GM12878 (cell line): Measurements from ENCODE around the gene CDC42EP3. TPM values are rescaled to one million over a fixed set of nuclear protein-coding genes. Genes with fewer than 3 reads are reported as not detected.

Experiments
- ATAC-seq: fragments of 200-7000 bp; cut with Tn5 transposase; 3 replicates; pipeline ENCODE4 v1.9.1; 2020; ENCODE audit warnings: mild to moderate bottlenecking, moderate library complexity
- BruUV-seq: library from RNA; stranded (reverse); fragments of 400-500 nt; replicated peaks from 2 replicates; lab custom pipeline; 2021; lab: Mats Ljungman, UMichigan
- CTCF ChIA-PET: fragments of 300-600 bp; sonication (Branson Sonifier 250); formaldehyde crosslinking; extraction: SDS; loops from one replicate; lab custom pipeline; 2021; ENCODE audit warnings: inconsistent platforms; lab: Yijun Ruan, JAX
- POLR2A ChIA-PET: fragments of 350-600 bp; formaldehyde crosslinking; extraction: SDS; loops from one replicate; lab custom pipeline; 2021; ENCODE audit warnings: inconsistent platforms; lab: Charles Lee
- RAD21 ChIA-PET: fragments of 300-600 bp; sonication (Branson Sonifier 250); formaldehyde crosslinking; loops from one replicate; lab custom pipeline; 2023; ENCODE audit warnings: antibody characterized with exemption; ENCODE audit not compliant: unreplicated experiment; lab: Charles Lee
- SMC1A ChIA-PET: fragments of 300-600 bp; sonication (Branson Sonifier 250); formaldehyde crosslinking; loops from one replicate; lab custom pipeline; 2023; ENCODE audit not compliant: unreplicated experiment, uncharacterized antibody; lab: Charles Lee
- DNase-seq: peaks from one replicate; pipeline ENCODE4 v3.0.0-alpha.2; 2011; ENCODE audit warnings: low read depth, low spot score
- FAIRE-seq: peaks from 3 replicates; lab custom pipeline; 2011; peaks lifted over from hg19 to GRCh38; lab: Jason Lieb, UNC
- H2AFZ ChIP-seq: 2 replicates; pipeline ENCODE4 v1.6.0; 2011; ENCODE audit warnings: low read depth, low read length, control low read depth; ENCODE audit not compliant: control insufficient read depth
- H3K27ac ChIP-seq: 2 replicates; pipeline ENCODE4 v1.5.1; 2011; ENCODE audit warnings: control low read depth; ENCODE audit not compliant: control insufficient read depth, insufficient read depth
- H3K27me3 ChIP-seq, 2 experiments: replicated peaks in 1 of 2; 2 replicates each; pipeline versions ENCODE4 v1.6.0 to v1.6.1; 2011; ENCODE audit warnings: low read length in 1 of 2; ENCODE audit not compliant: control insufficient read depth in 2 of 2, insufficient read depth in 2 of 2
- H3K36me3 ChIP-seq, 2 experiments: 2 replicates each; pipeline ENCODE4 v1.5.1; 2011; ENCODE audit warnings: low read length in 1 of 2; ENCODE audit not compliant: control insufficient read depth in 2 of 2, insufficient read depth in 2 of 2
- H3K4me1 ChIP-seq: 2 replicates; pipeline ENCODE4 v1.6.1; 2011; ENCODE audit warnings: mild to moderate bottlenecking, low read length, moderate library complexity, mixed read lengths; ENCODE audit not compliant: control insufficient read depth, insufficient read depth
- H3K4me2 ChIP-seq: 2 replicates; pipeline ENCODE4 v1.6.0; 2011; ENCODE audit warnings: control low read depth; ENCODE audit not compliant: control insufficient read depth, insufficient read depth
- H3K4me3 ChIP-seq: fragments of 200-600 bp; sonication (generic); 2 replicates; pipeline ENCODE4 v1.5.1; 2016
- H3K79me2 ChIP-seq: 2 replicates; pipeline ENCODE4 v1.6.0; 2011; ENCODE audit warnings: low read length; ENCODE audit not compliant: control insufficient read depth, insufficient read depth
- H3K9ac ChIP-seq: 2 replicates; pipeline ENCODE4 v1.8.0; 2011; ENCODE audit warnings: low read length, control low read depth, mixed read lengths; ENCODE audit not compliant: control insufficient read depth, insufficient read depth
- H3K9me3 ChIP-seq: replicated peaks from 3 replicates; pipeline ENCODE4 v1.5.1; 2011; ENCODE audit warnings: mild to moderate bottlenecking, low read length; ENCODE audit not compliant: control insufficient read depth, insufficient read depth
- H4K20me1 ChIP-seq: 2 replicates; pipeline ENCODE4 v1.6.0; 2011; ENCODE audit not compliant: control insufficient read depth, insufficient read depth
- ATF7 ChIP-seq: fragments of 450-650 bp; IDR thresholded peaks from 2 replicates; pipeline ENCODE4 v1.6.1; 2016; ENCODE audit warnings: low read depth, mild to moderate bottlenecking
- BACH1 ChIP-seq: fragments of 450-650 bp; IDR thresholded peaks from 2 replicates; pipeline ENCODE4 v1.6.1; 2017; ENCODE audit warnings: mild to moderate bottlenecking, borderline replicate concordance
- CBX3 ChIP-seq: fragments of 200-600 bp; sonication (generic); IDR thresholded peaks from 2 replicates; pipeline ENCODE4 v1.6.1; 2016; ENCODE audit warnings: low read depth, borderline replicate concordance
- CREM ChIP-seq: IDR thresholded peaks from 2 replicates; pipeline ENCODE4 v1.6.1; 2014; ENCODE audit warnings: antibody characterized with exemption, low read depth
- EED ChIP-seq: sonication (generic); IDR thresholded peaks from 2 replicates; pipeline ENCODE4 v1.6.1; 2016; ENCODE audit warnings: antibody characterized with exemption, low read depth
- EZH2 ChIP-seq: IDR thresholded peaks from 2 replicates; pipeline ENCODE4 v1.6.1; 2012; ENCODE audit warnings: low read depth, mild to moderate bottlenecking, control low read depth, inconsistent platforms, low read length, borderline replicate concordance; ENCODE audit not compliant: control insufficient read depth
- HDGF ChIP-seq: fragments of 450-650 bp; IDR thresholded peaks from 2 replicates; pipeline ENCODE4 v1.6.1; 2016; ENCODE audit warnings: antibody characterized with exemption
- KDM1A ChIP-seq: fragments of 200-600 bp; sonication (generic); IDR thresholded peaks from 2 replicates; pipeline ENCODE4 v1.6.1; 2016; ENCODE audit warnings: borderline replicate concordance
- MXI1 ChIP-seq: fragments of 150-350 bp; IDR thresholded peaks from 2 replicates; pipeline ENCODE4 v1.6.1; 2011; ENCODE audit warnings: low read depth, mild to moderate bottlenecking, inconsistent platforms, low read length, improper control_type of control experiment
- PAX8 ChIP-seq: fragments of 450-650 bp; IDR thresholded peaks from 2 replicates; pipeline ENCODE4 v1.6.1; 2017; ENCODE audit warnings: mild to moderate bottlenecking, moderate library complexity
- PKNOX1 ChIP-seq: fragments of 450-650 bp; IDR thresholded peaks from 2 replicates; pipeline ENCODE4 v1.6.1; 2016; ENCODE audit warnings: mild to moderate bottlenecking
- PML ChIP-seq: IDR thresholded peaks from 2 replicates; pipeline ENCODE4 v1.6.1; 2012; ENCODE audit warnings: low read length, inconsistent platforms
- RB1 ChIP-seq: fragments of 450-650 bp; formaldehyde crosslinking; IDR thresholded peaks from 2 replicates; pipeline ENCODE4 v1.6.1; 2017; ENCODE audit warnings: mild to moderate bottlenecking, borderline replicate concordance
- RELB ChIP-seq: fragments of 450-650 bp; IDR thresholded peaks from 2 replicates; pipeline ENCODE4 v1.6.1; 2017; ENCODE audit warnings: low read depth, mild to moderate bottlenecking, moderate library complexity
- TBL1XR1 ChIP-seq: IDR thresholded peaks from 2 replicates; pipeline ENCODE4 v1.6.1; 2012; ENCODE audit warnings: low read depth, low read length, improper control_type of control experiment
- TCF12 ChIP-seq: IDR thresholded peaks from 2 replicates; pipeline ENCODE4 v1.6.1; 2011; ENCODE audit warnings: low read depth, mild to moderate bottlenecking, low read length
- YBX1 ChIP-seq: fragments of 450-650 bp; IDR thresholded peaks from 2 replicates; pipeline ENCODE4 v1.6.1; 2016; ENCODE audit warnings: antibody characterized with exemption
- WGBS: methylation state at CpG from one replicate; pipeline ENCODE4 v1.1.6; 2016; ENCODE audit warnings: low lambda C conversion rate; ENCODE audit not compliant: insufficient replicate concordance, insufficient coverage; ENCODE audit errors: missing lambda C conversion rate; 5-methylcytosine and 5-hydroxymethylcytosine counted together
- in situ Hi-C: fragments of 300-500 bp; cut with MboI; formaldehyde crosslinking; loops from 9 replicates; pipeline ENCODE4 v1.14.3; 2018; ENCODE audit warnings: mixed read lengths
- intact Hi-C: fragments of 100-400 bp; cut with micrococcal nuclease; formaldehyde crosslinking; loops from one replicate; pipeline ENCODE4 v1.14.2; 2022; ENCODE audit not compliant: unreplicated experiment
- polyA plus RNA-seq, 11 experiments: library from polyadenylated mRNA; depleted of rRNA in 4 of 11; unstranded in 6 of 11; stranded (reverse) in 5 of 11; fragments of >200 nt; fragmentation: Nextera tagmentation in 4 of 11; fragmentation: Illumina TruSeq in 1 of 11; extraction: Ambion mirVana in 4 of 11; extraction: Trizol in 1 of 11; gene quantifications; 1 replicate in 1 of 11; 2 replicates in 10 of 11; pipeline versions ENCODE4 v1.2.1 to v1.2.3, GENCODE V29; 2011 to 2016; ENCODE audit warnings: inconsistent platforms in 2 of 11, missing spikeins in 2 of 11, low read depth in 1 of 11
- total RNA-seq, 4 experiments: library from RNA; depleted of rRNA in 3 of 4; stranded (reverse); fragments of >200 nt in 3 of 4; fragmentation: Illumina TruSeq in 1 of 4; extraction: Trizol in 1 of 4; gene quantifications; 2 replicates each; pipeline versions ENCODE4 v1.2.1 to v1.2.3, GENCODE V29; 2013 to 2021
- TF ChIP-seq, protein P1 (sequence below): IDR thresholded peaks from 2 replicates; pipeline ENCODE4 v1.6.1; 2012; ENCODE audit warnings: low read length, inconsistent platforms

CDC42EP3 gene
- total and polyA plus RNA-seq, 10 of the 15 experiments (the other 5 are each of a cell fraction or from before 2014, with no cell fraction given), result 11.8 to 86.9 (median 52.9) TPM

GRCh38 chr2:37672104-37672869 lies 845 bp upstream of the CDC42EP3 start:
- Histone ChIP-seq H3K27ac (peak overlapping the region; percentile 77), H3K4me1 (no peaks in the 10 kb centered on the region; the same call in 1 of the 2 replicates), H3K4me2 (peak overlapping the region; percentile 93), H3K9ac (peak overlapping the region; percentile 84), H4K20me1 (no peaks in the 10 kb centered on the region), H3K36me3 (0 out of 4 replicates have a peak, but pooled peaks cover 0 to 2% of the 10 kb centered on the region in 2 experiments), H3K9me3 (no peaks in the 10 kb centered on the region), H3K27me3 (no peaks in the 10 kb centered on the region), H3K4me3 (peak overlapping the region; percentile 87), H2AFZ (peak overlapping the region; percentile 89), H3K79me2 (peaks cover 48% of the 10 kb centered on the region)
- SMC1A ChIA-PET, result interaction anchor here (0.7 to 14.0 kb wide), 8 partner anchors 16 to 257 kb away, joined by 3 to 246 read pairs (median 5); no protein-coding TSS in a partner anchor
- peak; percentile 58 for ATAC-seq
- POLR2A ChIA-PET, result interaction anchor here (0.8 to 9.9 kb wide), 6 partner anchors 16 to 205 kb away, joined by 3 to 171 read pairs (median 4); no protein-coding TSS in a partner anchor
- CTCF ChIA-PET, result interaction anchor here (0.7 to 1.6 kb wide), 6 partner anchors 19 to 256 kb away, joined by 3 to 6 read pairs (median 4); no protein-coding TSS in a partner anchor
- no peak for FAIRE-seq
- RAD21 ChIA-PET, result interaction anchor here (0.6 to 7.8 kb wide), 14 partner anchors 15 to 258 kb away, joined by 3 to 122 read pairs (median 4); no protein-coding TSS in a partner anchor
- 1% methylated on average over 69 of the region's 69 CpGs for WGBS
- intact Hi-C loops, result loop anchor here (5.0 kb wide), 1 partner anchor 220 kb away; no protein-coding TSS in a partner anchor
- BruUV-seq, result no TSS peak
- in situ Hi-C loops, result no loop called here
- no peak for DNase-seq
- TF ChIP-seq, protein P1, sequence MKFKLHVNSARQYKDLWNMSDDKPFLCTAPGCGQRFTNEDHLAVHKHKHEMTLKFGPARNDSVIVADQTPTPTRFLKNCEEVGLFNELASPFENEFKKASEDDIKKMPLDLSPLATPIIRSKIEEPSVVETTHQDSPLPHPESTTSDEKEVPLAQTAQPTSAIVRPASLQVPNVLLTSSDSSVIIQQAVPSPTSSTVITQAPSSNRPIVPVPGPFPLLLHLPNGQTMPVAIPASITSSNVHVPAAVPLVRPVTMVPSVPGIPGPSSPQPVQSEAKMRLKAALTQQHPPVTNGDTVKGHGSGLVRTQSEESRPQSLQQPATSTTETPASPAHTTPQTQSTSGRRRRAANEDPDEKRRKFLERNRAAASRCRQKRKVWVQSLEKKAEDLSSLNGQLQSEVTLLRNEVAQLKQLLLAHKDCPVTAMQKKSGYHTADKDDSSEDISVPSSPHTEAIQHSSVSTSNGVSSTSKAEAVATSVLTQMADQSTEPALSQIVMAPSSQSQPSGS, result no peak
- TF ChIP-seq CBX3 (no peak), RELB (peak; percentile 39), TCF12 (peak; percentile 39; the same call in 1 of the 2 replicates), MXI1 (peak; percentile 36; the same call in 1 of the 2 replicates), ATF7 (0 out of 2 replicates have a peak, but pooled peaks have one; percentile 9), PKNOX1 (no peak), PML (no peak), YBX1 (no peak), KDM1A (no peak), TBL1XR1 (no peak), CREM (peak; percentile 34; the same call in 1 of the 2 replicates), EZH2 (no peak), PAX8 (no peak), HDGF (no peak), RB1 (peak; percentile 39; the same call in 1 of the 2 replicates), EED (peak; percentile 77), BACH1 (no peak; the same call in 1 of the 2 replicates)
